ENCODE results near the gene C5orf52. TPM values are rescaled to one million over a fixed set of nuclear protein-coding genes. Genes with fewer than 3 reads are reported as not detected.
"Not testable (repeated sequence)": the region's sequence is repeated elsewhere in the genome, so short reads cannot be mapped to it uniquely, and the experiment has no call there.

C5orf52 gene
- total and polyA plus RNA-seq, 2 experiments from 2014 or later, result not detected

DNA sequence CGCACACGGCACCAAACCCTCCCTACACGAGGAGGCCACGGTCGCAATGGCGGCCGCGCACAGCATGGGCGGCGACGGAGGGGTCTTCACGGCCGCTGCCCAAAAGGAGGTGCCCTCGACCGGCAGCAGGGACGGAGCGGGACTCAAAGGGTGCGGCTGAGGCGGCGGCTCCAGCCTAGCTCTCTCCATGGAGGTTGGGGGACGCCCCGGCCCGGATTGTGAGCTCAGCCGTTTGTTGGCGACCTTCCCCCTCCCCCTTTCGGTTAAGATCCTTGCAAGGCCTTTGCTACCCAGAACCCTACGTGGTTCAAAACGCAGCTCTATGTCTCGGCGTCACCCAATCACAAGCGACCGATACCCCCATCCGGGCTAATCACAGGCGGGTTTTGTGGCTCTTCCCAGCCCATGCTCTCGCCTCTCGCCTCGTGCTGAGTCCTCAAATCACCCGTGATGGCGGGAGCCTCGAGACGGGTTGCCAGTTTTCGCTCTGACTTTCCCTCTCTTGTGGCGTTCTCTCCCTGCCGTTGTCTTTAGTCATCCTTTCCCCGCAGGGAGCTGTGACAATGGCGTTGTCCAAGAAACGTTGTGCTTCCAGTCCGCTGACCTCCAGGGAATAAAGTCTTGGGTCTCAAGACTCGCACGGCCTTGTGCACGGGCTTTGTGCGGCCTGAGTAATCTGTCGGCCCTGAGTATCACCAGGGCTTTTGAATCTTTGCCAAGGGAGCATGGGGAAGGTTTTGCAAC lies 19.5 kb downstream of the C5orf52 start:
- no peaks in the 10 kb centered on the region for H3K36me3 ChIP-seq (replicated peaks; ENCODE audit: insufficient read depth, low read depth)
- no peaks in the 10 kb centered on the region for H3K79me2 ChIP-seq
- no peak overlapping the region for H2AFZ ChIP-seq
- no peaks in the 10 kb centered on the region for H3K9me3 ChIP-seq (ENCODE audit: low read depth)
- H3K27me3 ChIP-seq, result no peaks in the 10 kb centered on the region
- 98% methylated on average over 51 of the region's 53 CpGs for WGBS (ENCODE audit: low lambda C conversion rate, missing lambda C conversion rate)
- peaks cover 12% of the 10 kb centered on the region for H3K4me1 ChIP-seq (ENCODE audit: insufficient read depth)
- H3K4me2 ChIP-seq, result no peak overlapping the region
- no peak overlapping the region for H3K27ac ChIP-seq
- H3K4me3 ChIP-seq, result no peak overlapping the region
- H4K20me1 ChIP-seq (ENCODE audit: insufficient read depth, poor library complexity, severe bottlenecking), result no peaks in the 10 kb centered on the region
- DNase-seq (ENCODE audit: low spot score), result no peak
- TF ChIP-seq EZH2 (IDR thresholded peaks at IDR 0.05; ENCODE audit: borderline replicate concordance), result no peak
- TF ChIP-seq CTCF (IDR thresholded peaks at IDR 0.05; ENCODE audit: poor library complexity), result no peak
- H3K9me2 ChIP-seq (replicated peaks; ENCODE audit: insufficient read depth), result no peaks in the 10 kb centered on the region

- not testable (repeated sequence) for H3K9me2 ChIP-seq (replicated peaks; ENCODE audit: insufficient read depth); DNase-seq (ENCODE audit: low spot score); H3K27me3 ChIP-seq; H2AFZ ChIP-seq; H3K79me2 ChIP-seq; H3K27ac ChIP-seq; H3K9me3 ChIP-seq (ENCODE audit: low read depth); H3K4me2 ChIP-seq; H4K20me1 ChIP-seq (ENCODE audit: insufficient read depth, poor library complexity, severe bottlenecking); H3K4me1 ChIP-seq (ENCODE audit: insufficient read depth); H3K4me3 ChIP-seq; H3K36me3 ChIP-seq (replicated peaks; ENCODE audit: insufficient read depth, low read depth)
- WGBS (ENCODE audit: low lambda C conversion rate, missing lambda C conversion rate), result 95% methylated on average over 25 of the region's 25 CpGs
These were observed 22.5 kb downstream of the C5orf52 start for GRCh38 chr5:157693816-157694215.

GRCh38 chr5:157696154-157696553 lies 24.8 kb downstream of the C5orf52 start:
- not testable (repeated sequence) for H3K36me3 ChIP-seq (replicated peaks; ENCODE audit: insufficient read depth, low read depth); DNase-seq (ENCODE audit: low spot score); H2AFZ ChIP-seq; H3K4me1 ChIP-seq (ENCODE audit: insufficient read depth); H3K9me3 ChIP-seq (ENCODE audit: low read depth); H3K27ac ChIP-seq; H3K4me3 ChIP-seq; H3K4me2 ChIP-seq; H4K20me1 ChIP-seq (ENCODE audit: insufficient read depth, poor library complexity, severe bottlenecking); H3K9me2 ChIP-seq (replicated peaks; ENCODE audit: insufficient read depth); H3K79me2 ChIP-seq; H3K27me3 ChIP-seq
- 92% methylated on average over 3 of the region's 3 CpGs for WGBS (ENCODE audit: low lambda C conversion rate, missing lambda C conversion rate)

DNA sequence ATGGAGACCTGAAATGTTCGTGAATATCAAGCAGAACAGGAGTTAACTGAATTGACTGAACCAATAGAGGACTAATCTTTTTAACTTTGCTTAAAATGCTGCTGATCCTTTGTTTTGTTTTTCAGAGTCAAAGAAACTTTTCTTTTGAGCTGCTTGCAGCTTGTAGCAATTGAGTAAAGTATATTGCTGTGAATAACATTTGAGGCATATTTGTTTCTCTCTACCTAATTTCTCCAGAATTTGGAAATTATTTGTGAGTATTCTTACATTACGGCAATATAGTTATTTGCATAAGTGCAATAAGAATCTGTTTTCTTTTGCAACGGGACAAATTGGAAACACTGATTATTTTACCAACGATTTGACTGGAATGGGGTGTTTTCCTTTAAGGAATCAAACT lies 27.3 kb downstream of the C5orf52 start:
- H3K4me3 ChIP-seq; H3K9me3 ChIP-seq (ENCODE audit: low read depth); H3K4me1 ChIP-seq (ENCODE audit: insufficient read depth); H3K79me2 ChIP-seq; H3K27ac ChIP-seq; DNase-seq (ENCODE audit: low spot score); H4K20me1 ChIP-seq (ENCODE audit: insufficient read depth, poor library complexity, severe bottlenecking); H3K27me3 ChIP-seq; H3K36me3 ChIP-seq (replicated peaks; ENCODE audit: insufficient read depth, low read depth); H3K9me2 ChIP-seq (replicated peaks; ENCODE audit: insufficient read depth); H2AFZ ChIP-seq; H3K4me2 ChIP-seq: not testable (repeated sequence)
- WGBS (ENCODE audit: low lambda C conversion rate, missing lambda C conversion rate), result 93% methylated on average over 4 of the region's 4 CpGs

GRCh38 chr5:157703736-157704135 lies 32.4 kb downstream of the C5orf52 start:
- H3K27me3 ChIP-seq, result no peaks in the 10 kb centered on the region
- no peak overlapping the region for H3K4me3 ChIP-seq
- no peaks in the 10 kb centered on the region for H4K20me1 ChIP-seq (ENCODE audit: insufficient read depth, poor library complexity, severe bottlenecking)
- H3K9me2 ChIP-seq (replicated peaks; ENCODE audit: insufficient read depth), result no peaks in the 10 kb centered on the region
- H3K36me3 ChIP-seq (replicated peaks; ENCODE audit: insufficient read depth, low read depth), result no peaks in the 10 kb centered on the region
- peaks cover 2% of the 10 kb centered on the region for H3K9me3 ChIP-seq (ENCODE audit: low read depth)
- no peaks in the 10 kb centered on the region for H3K79me2 ChIP-seq
- H3K4me2 ChIP-seq, result no peak overlapping the region
- peaks cover 5% of the 10 kb centered on the region for H3K4me1 ChIP-seq (ENCODE audit: insufficient read depth)
- no peak overlapping the region for H3K27ac ChIP-seq
- no peak overlapping the region for H2AFZ ChIP-seq
- DNase-seq (ENCODE audit: low spot score), result no peak
- 85% methylated on average over 3 of the region's 3 CpGs for WGBS (ENCODE audit: low lambda C conversion rate, missing lambda C conversion rate)
- TF ChIP-seq CTCF (IDR thresholded peaks at IDR 0.05; ENCODE audit: poor library complexity), result no peak
- TF ChIP-seq EZH2 (IDR thresholded peaks at IDR 0.05; ENCODE audit: borderline replicate concordance), result no peak
- no peak for TF ChIP-seq EZH2phosphoT487 (IDR thresholded peaks at IDR 0.05; ENCODE audit: low read depth, severe bottlenecking, unreplicated experiment)

Measured in hepatocyte (in vitro differentiated cells).